Activated naive CD8-positive, alpha-beta T cell treated with anti-CD3 and anti-CD28 coated beads, Interleukin-2, amount 50 U/mL, for 24 hours (primary cell): ENCODE results near the gene PICALM.
"Not testable (repeated sequence)": the region's sequence is repeated elsewhere in the genome, so short reads cannot be mapped to it uniquely, and the experiment has no call there.

Source experiments
- ATAC-seq: fragments of 150-1000 bp; cut with Tn5 transposase; one replicate; pipeline ENCODE4 v1.10.0; 2021
- DNase-seq: peaks from one replicate; pipeline ENCODE4 v3.0.0; 2021
- H3K27ac Mint-ChIP-seq: one replicate; pipeline ENCODE4 v1.8.0; 2021; ENCODE audit warnings: mild to moderate bottlenecking, mixed read lengths
- H3K27me3 Mint-ChIP-seq: one replicate; pipeline ENCODE4 v1.8.0; 2021; ENCODE audit warnings: mixed read lengths
- H3K36me3 Mint-ChIP-seq: one replicate; pipeline ENCODE4 v1.8.0; 2021; ENCODE audit warnings: low read depth, mixed read lengths
- H3K4me1 Mint-ChIP-seq: one replicate; pipeline ENCODE4 v1.8.0; 2021; ENCODE audit warnings: mixed read lengths
- H3K4me3 Mint-ChIP-seq: one replicate; pipeline ENCODE4 v1.8.0; 2021; ENCODE audit warnings: mild to moderate bottlenecking, moderate library complexity, mixed read lengths
- H3K9me3 Mint-ChIP-seq: one replicate; pipeline ENCODE4 v1.8.0; 2021; ENCODE audit warnings: mixed read lengths

The PICALM gene

DNA sequence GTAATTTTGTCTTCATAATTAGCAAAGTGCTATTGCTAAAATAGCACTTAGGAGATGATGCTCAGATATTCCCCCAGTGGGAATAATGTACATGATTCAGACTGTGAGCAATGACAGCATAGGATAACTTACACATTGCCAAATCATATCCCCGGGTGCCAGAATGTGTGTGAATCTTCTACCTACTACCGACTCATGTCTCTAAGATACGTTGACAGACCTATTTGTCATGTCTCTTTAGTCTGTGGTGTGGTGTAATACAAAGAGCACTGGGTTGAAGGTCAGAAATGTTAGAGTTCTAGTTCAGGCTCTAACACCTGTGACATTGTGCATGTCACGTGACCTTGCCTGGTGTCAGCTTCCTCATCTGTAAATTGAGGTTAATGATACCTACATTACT lies 31.0 kb upstream of the PICALM start:
- no peaks in the 10 kb centered on the region for H3K36me3 Mint-ChIP-seq
- DNase-seq (no peak), ATAC-seq (peak; percentile 54)
- H3K4me1 Mint-ChIP-seq, result peaks cover 2% of the 10 kb centered on the region
- H3K27ac Mint-ChIP-seq, result no peak overlapping the region
- H3K27me3 Mint-ChIP-seq, result peaks cover 2% of the 10 kb centered on the region
- no peaks in the 10 kb centered on the region for H3K9me3 Mint-ChIP-seq
- H3K4me3 Mint-ChIP-seq, result no peak overlapping the region

DNA sequence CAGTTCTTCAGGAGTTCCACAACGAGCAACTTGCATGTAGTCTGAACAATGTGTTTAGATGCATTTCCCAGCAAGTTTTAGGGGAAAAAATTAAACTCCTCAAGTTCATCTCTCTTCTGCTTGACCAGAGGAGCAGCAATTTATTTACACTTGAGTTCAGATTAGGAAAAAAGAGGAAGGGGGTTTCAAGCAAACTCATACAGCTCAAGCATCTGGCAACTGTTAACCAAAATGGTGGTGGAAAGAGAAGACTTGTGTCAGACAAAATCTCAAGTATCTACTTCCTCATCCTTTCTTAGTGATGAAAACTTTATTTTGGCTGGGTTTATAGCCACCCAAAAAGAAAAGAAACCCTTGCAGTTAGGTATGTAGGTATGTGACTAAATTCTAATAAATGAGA lies 29.1 kb upstream of the PICALM start:
- Mint-ChIP-seq H3K36me3 (no peaks in the 10 kb centered on the region), H3K4me1 (peaks cover 2% of the 10 kb centered on the region), H3K27me3 (peaks cover 2% of the 10 kb centered on the region), H3K27ac (no peak overlapping the region), H3K9me3 (no peaks in the 10 kb centered on the region), H3K4me3 (no peak overlapping the region)
- ATAC-seq (no peak), DNase-seq (no peak)

DNA sequence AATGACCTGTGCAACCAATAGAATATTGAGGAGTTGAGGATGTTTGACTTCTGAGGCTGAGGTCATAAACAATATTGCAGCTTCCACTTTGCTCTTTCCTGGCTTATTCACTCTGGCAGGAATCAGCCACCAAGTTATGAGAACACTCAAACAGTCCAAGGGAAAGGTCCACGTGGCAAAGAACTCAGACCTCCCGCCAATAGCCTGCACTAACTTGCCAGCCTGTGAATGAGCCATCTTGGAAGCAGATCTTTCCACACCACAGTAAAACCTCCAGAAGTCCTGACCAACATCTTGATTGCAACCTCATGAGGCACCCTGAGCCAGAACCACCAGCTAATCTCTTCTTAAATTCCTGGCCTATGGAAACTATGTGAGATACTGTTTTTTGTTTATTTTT lies 22.7 kb upstream of the PICALM start:
- Mint-ChIP-seq H3K9me3 (no peaks in the 10 kb centered on the region), H3K27ac (no peak overlapping the region), H3K36me3 (no peaks in the 10 kb centered on the region), H3K4me3 (no peak overlapping the region), H3K4me1 (no peaks in the 10 kb centered on the region), H3K27me3 (peaks cover 2% of the 10 kb centered on the region)
- no peak for DNase-seq
- no peak for ATAC-seq

DNA sequence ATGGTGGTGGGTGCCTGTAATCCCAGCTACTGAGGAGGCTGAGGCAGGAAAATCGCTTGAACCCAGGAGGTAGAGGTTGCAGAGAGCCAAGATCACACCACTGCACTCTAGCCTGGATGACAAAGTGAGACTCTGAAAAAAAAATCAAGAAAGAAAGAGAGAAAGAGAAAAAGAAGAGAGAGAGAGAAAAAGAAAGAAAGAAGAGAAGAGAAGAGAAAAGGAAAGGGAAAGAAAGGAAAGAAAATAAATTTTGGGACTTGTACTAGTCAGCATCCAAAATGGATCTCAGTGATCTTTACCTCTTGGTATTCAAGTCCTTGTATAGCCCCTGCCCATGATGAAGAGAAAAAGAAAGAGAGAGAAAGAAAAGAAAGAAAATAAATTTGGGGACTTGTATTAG lies 22.2 kb upstream of the PICALM start:
- Mint-ChIP-seq H3K27me3 (peaks cover 2% of the 10 kb centered on the region), H3K9me3 (no peaks in the 10 kb centered on the region), H3K36me3 (no peaks in the 10 kb centered on the region), H3K4me1 (no peaks in the 10 kb centered on the region), H3K27ac (no peak overlapping the region), H3K4me3 (no peak overlapping the region)
- no peak for ATAC-seq
- DNase-seq, result no peak

DNA sequence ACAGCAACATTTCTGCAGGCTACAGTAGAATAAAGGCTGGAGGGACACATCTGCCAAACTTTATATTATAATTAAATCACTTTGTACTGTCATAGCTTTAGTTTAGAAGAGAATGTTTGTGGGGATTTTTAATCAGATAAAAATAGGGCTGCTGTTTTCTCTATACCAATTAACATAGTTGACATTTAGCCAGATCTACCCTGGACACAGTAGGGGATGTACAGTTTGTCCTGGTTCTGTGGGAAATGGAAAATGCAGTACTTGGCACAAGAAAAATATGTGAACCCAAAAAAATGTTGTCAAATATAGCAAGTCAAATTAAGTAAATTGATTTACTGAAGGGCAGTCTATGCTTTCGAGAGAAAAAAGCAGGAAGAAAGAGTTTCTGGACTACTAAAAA lies 20.8 kb upstream of the PICALM start:
- H3K4me3 Mint-ChIP-seq, result no peak overlapping the region
- no peaks in the 10 kb centered on the region for H3K36me3 Mint-ChIP-seq
- H3K9me3 Mint-ChIP-seq, result no peaks in the 10 kb centered on the region
- H3K27me3 Mint-ChIP-seq, result peaks cover 2% of the 10 kb centered on the region
- H3K4me1 Mint-ChIP-seq, result no peaks in the 10 kb centered on the region
- H3K27ac Mint-ChIP-seq, result no peak overlapping the region
- ATAC-seq (no peak), DNase-seq (no peak)

DNA sequence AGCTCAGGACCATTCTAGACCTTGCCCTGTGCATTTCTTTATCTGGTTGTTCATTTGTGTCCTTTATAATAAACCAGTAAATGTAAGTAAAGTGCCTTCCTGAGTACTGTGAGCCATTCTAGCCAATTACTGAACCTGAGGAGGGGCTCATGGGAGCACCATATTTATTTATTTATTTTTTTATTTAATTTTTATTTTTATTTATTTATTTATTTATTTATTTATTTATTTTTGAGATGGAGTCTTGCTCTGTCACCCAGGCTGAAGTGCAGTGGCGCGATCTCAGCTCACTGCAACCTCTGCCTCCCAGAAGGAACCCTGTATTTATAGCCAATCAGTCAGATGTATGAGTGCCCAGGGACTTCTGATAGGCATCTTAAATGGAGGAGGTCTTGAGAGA lies 18.8 kb upstream of the PICALM start:
- H3K4me3 Mint-ChIP-seq, H3K27ac Mint-ChIP-seq, DNase-seq, H3K4me1 Mint-ChIP-seq, H3K36me3 Mint-ChIP-seq, H3K27me3 Mint-ChIP-seq, H3K9me3 Mint-ChIP-seq, ATAC-seq: not testable (repeated sequence)

DNA sequence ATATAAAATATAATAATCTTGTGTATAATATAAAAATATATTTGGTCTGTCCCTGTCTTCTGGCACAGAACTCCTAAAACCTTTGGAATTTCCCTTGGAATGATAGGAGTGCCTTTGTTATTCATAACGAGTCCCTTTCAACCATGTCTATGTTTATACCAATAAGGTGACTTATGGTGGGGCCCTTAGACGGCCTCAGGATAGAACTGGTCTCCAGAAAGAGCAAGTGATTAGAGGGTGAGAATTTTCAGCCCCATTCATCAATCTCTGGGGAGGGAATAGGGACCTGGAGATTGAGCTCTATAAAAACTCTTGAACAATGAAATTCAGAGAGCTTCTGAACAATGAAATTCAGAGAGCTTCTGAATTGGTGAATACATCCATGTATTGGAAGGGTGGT lies 18.4 kb upstream of the PICALM start:
- H3K36me3 Mint-ChIP-seq, result no peaks in the 10 kb centered on the region
- ATAC-seq (no peak), DNase-seq (no peak)
- no peak overlapping the region for H3K4me3 Mint-ChIP-seq
- no peak overlapping the region for H3K27ac Mint-ChIP-seq
- no peaks in the 10 kb centered on the region for H3K9me3 Mint-ChIP-seq
- no peaks in the 10 kb centered on the region for H3K4me1 Mint-ChIP-seq
- H3K27me3 Mint-ChIP-seq, result peaks cover 2% of the 10 kb centered on the region

DNA sequence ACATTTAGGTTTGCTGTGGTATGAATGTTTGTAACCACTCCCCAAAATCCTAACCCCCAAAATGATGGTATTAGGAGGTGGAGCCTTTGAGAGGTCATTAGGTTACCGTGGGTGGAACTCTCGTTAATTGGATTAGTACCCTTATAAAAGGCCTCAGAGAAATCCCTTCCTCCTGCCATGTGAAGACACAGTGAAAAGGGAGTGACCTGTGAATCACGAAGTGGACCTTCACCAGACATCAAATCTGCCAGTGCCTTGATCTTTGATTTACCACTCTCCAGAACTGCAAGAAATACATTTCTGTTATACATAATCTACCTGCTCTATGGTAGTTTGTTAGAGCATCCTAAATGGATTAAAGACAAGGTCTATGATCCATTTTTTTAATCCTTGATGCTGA lies 12.6 kb upstream of the PICALM start:
- Mint-ChIP-seq H3K27me3 (no peaks in the 10 kb centered on the region), H3K36me3 (no peaks in the 10 kb centered on the region), H3K4me1 (no peaks in the 10 kb centered on the region), H3K27ac (no peak overlapping the region), H3K4me3 (no peak overlapping the region), H3K9me3 (no peaks in the 10 kb centered on the region)
- DNase-seq (no peak), ATAC-seq (no peak)

DNA sequence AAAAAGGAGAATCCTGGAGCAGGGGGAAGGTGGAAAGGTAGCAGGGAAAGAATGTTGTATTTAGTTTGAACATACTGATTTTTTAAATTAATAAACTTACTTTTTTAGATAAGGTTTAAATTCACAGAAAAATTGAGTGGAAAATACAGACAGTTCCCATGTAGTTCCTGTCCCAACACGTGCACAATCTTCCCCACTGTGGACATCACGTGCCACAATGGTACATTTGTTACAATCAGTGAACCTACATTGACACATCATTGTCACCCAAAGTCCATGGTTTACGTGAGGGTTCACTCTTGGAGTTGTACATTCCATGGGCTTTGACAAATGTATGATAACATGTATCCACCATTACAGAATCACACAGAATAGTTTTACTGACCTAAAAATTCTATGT lies 10.5 kb upstream of the PICALM start:
- Mint-ChIP-seq H3K27ac (no peak overlapping the region), H3K36me3 (no peaks in the 10 kb centered on the region), H3K4me3 (no peak overlapping the region), H3K27me3 (no peaks in the 10 kb centered on the region), H3K4me1 (no peaks in the 10 kb centered on the region), H3K9me3 (no peaks in the 10 kb centered on the region)
- DNase-seq, result no peak
- ATAC-seq, result no peak

DNA sequence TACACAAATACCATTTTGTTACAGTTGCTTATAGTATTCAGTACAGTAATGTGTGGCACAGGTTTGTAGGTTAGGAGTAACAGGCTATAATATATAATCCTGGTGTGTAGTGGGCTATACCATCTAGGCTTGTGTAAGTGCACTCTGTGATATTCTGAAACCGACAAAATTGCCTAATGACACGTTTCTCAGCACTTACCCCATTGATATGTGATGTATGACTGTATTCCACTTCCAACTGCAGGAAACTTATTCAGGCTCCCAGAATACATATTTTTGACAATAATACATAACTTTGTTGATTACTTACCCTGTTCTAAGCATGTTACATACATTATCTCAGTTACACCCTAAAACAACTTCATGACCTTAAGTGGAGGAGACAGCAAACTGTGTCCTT lies 5.1 kb upstream of the PICALM start:
- no peaks in the 10 kb centered on the region for H3K9me3 Mint-ChIP-seq
- ATAC-seq (no peak), DNase-seq (no peak)
- H3K27me3 Mint-ChIP-seq, result no peaks in the 10 kb centered on the region
- no peak overlapping the region for H3K27ac Mint-ChIP-seq
- H3K4me3 Mint-ChIP-seq, result no peak overlapping the region
- H3K4me1 Mint-ChIP-seq, result peaks cover 14% of the 10 kb centered on the region
- no peaks in the 10 kb centered on the region for H3K36me3 Mint-ChIP-seq

DNA sequence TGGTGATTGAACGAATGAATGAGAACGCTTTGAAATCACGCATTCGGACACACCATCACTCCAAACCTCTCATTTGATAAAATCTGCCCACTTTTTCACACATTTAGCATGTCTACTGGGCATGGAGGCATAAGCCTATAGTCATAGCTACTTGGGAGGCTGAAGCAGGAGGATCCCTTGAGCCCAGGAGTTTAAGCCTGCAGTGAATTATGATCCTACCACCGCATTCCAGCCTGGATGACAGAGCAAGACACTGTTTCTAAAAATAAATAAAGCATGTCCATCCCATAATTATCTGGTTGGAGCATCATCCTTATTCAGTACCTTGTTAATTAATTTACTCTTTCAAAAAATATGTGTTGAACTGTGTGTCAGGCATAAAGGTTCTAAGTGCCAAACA lies 3.3 kb upstream of the PICALM start:
- Mint-ChIP-seq H3K27me3 (no peaks in the 10 kb centered on the region), H3K9me3 (no peaks in the 10 kb centered on the region), H3K36me3 (peaks cover 10% of the 10 kb centered on the region), H3K4me1 (peaks cover 14% of the 10 kb centered on the region), H3K4me3 (no peak overlapping the region), H3K27ac (no peak overlapping the region)
- ATAC-seq (no peak), DNase-seq (no peak)

DNA sequence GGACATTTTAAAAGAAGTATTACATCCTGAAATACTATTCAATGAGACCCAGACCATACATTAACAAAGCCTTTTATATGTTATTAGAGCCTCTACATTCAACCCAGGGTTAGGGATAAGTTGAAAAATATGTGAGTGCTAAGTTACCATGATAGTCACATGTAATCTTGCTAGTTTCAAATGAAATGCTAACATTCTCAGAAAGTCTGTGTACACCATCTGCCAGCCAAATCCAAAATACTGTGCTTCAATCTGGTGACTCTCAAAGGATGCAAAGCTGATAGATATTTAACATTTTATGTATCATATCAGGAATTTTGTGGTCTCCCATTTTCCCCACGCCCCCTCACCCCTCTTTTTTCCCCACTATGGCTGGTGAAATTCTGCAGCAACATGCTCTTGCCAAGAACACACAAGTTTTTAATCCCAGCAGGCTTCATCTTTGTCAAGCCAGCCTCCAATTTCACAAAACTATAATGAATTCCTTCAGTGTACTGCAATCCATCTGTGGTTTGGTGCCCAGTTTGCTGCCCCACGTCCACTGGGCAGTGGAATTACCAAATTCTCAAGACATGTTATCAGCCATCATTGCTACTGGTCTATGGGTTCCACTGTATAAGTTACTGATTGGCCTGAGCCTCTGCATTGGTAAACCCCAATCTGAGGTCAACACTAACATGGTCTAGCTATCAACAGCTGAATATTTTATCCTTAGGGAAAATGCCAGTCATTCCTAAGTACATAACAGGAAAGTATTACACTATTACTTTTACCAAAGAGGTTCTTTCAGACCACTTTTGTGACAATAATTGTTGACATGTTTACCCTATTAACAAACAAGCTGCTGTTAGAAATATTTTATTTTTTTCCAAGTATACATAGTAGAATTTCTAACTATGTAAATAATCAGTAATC lies 1.5 kb upstream of the PICALM start:
- ATAC-seq, result no peak
- Mint-ChIP-seq H3K4me1 (peaks cover 18% of the 10 kb centered on the region), H3K27me3 (no peaks in the 10 kb centered on the region), H3K9me3 (no peaks in the 10 kb centered on the region), H3K36me3 (peaks cover 20% of the 10 kb centered on the region), H3K27ac (peak overlapping the region; percentile 98), H3K4me3 (peak overlapping the region; percentile 100)
- DNase-seq, result no peak

DNA sequence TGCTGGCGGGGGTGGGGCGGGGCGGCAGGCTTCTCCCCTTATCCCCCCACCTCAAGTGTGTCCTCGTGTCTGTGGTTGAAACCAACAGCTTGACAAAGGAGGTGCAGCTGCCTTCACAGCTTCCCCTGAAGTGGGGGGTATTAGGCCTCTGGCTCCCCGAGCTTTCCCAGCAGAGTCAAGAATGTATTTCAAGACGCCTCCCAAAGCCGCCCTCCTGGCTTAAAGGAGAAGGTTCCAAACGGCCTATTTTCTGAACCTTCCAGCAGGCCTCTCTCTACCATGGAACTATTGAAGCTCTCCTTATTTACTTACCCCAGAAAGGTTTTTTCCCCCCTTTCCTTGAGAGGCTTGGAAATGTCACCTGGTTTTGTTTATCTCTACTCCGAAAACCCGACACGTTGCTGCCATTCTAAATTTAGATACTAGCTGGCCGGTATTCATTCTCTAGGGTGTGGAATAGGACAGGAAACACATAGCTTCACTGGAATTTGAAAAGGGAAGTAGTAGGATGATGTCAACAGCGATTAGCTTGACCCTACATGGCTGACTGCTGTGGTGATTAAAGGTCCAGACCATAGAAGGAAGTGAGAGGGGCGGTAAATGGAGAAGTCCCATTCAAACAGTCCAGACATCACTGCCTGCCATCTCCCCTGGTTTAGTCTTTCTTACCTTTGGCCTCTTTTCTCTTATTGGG lies 671 bp upstream of the PICALM start:
- no peaks in the 10 kb centered on the region for H3K9me3 Mint-ChIP-seq
- peaks cover 22% of the 10 kb centered on the region for H3K4me1 Mint-ChIP-seq
- DNase-seq (no peak), ATAC-seq (no peak)
- no peaks in the 10 kb centered on the region for H3K27me3 Mint-ChIP-seq
- H3K36me3 Mint-ChIP-seq, result peaks cover 20% of the 10 kb centered on the region
- H3K27ac Mint-ChIP-seq, result peak overlapping the region; percentile 98
- H3K4me3 Mint-ChIP-seq, result peak overlapping the region; percentile 100

DNA sequence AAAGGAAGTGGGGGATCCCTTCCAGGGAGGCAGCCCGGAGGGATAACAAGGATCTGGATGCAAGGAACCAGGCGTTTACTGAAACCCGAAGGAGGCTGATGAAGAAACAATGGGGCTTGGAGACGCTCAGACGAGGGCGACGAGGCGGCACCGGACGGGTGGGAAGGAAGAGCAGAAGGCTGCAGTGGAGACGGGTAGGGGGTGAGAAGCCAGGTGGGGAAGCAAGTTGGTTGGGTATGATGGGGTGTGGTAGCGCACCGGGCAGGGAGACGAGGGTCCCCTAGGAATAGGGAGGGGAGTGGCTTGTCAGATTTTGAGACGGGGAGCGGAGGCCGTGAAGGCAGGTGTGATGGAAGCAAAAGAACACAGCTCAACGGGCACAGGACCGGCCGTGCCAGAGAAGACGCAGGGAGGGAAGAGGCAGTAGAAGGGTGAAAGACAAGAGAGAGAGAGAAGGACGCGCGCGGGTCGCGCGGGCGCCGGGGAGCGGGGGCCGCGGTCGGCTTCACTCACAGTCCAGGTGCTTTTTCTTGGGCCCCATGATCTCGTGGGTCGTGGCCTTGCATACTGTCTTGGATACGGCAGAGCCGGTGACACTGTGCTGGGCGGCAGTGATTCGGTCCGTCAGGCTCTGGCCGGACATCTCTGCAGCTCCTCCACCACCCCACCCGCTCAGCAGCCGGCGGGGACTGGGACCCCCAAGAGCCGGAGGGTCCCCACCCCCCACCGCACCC lies 579 bp downstream of the PICALM start:
- peaks cover 35% of the 10 kb centered on the region for H3K4me1 Mint-ChIP-seq

DNA sequence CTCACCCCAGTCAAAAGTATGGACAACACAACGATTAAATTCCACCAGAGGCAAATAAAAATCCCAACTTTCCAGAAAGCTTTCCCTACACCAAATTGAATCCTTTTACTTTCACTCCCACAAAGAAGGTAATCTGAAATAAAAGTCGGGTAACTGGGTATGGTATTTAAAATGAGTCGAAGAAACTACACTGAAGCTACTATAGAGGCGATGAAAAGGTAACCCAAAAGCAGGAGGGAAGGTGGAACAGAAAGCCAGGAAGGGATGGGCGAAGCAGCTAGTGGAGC lies 1.1 kb downstream of the PICALM start:
- Mint-ChIP-seq H3K9me3 (no peaks in the 10 kb centered on the region), H3K27me3 (no peaks in the 10 kb centered on the region), H3K36me3 (peaks cover 20% of the 10 kb centered on the region), H3K4me1 (peaks cover 40% of the 10 kb centered on the region), H3K27ac (peak overlapping the region; percentile 98), H3K4me3 (peak overlapping the region; percentile 100)
- DNase-seq (no peak), ATAC-seq (no peak)

More for the DNA sequence above, 579 bp downstream of the PICALM start:
- Mint-ChIP-seq H3K36me3 (peaks cover 20% of the 10 kb centered on the region), H3K4me3 (peak overlapping the region; percentile 100), H3K27ac (peak overlapping the region; percentile 98), H3K27me3 (no peaks in the 10 kb centered on the region), H3K9me3 (no peaks in the 10 kb centered on the region)
- DNase-seq, result peak; percentile 54
- peak; percentile 13 for ATAC-seq
